Small intestine (tissue), 7 donors: Measurements from ENCODE around the gene CLCN7. TPM values are rescaled to one million over a fixed set of nuclear protein-coding genes. Genes with fewer than 3 reads are reported as not detected.
A peak's percentile ranks its signal among the peaks of the same experiment; 100 is the strongest.

ENCODE experiments used
- DNase-seq, 2 donors: peaks; one replicate each; pipeline versions ENCODE4 v3.0.0 to v3.0.0-alpha.2; 2013
- FAIRE-seq: peaks from 2 replicates; lab custom pipeline; 2012; peaks lifted over from hg19 to GRCh38; lab: Jason Lieb, UNC
- H3K27ac ChIP-seq, 3 donors: one replicate each; pipeline ENCODE4 v1.5.1; 2013; ENCODE audit warnings: low read length in 2 of 3, mild to moderate bottlenecking in 2 of 3, control low read depth in 1 of 3, inconsistent platforms in 1 of 3, low read depth in 1 of 3, moderate library complexity in 1 of 3
- H3K27me3 ChIP-seq, 3 donors: one replicate each; pipeline ENCODE4 v1.6.1; 2013; ENCODE audit warnings: low read length in 3 of 3, inconsistent platforms in 1 of 3; ENCODE audit not compliant: control insufficient read depth in 3 of 3, insufficient read depth in 3 of 3
- H3K36me3 ChIP-seq, 3 donors: one replicate each; pipeline ENCODE4 v1.6.1; 2013; ENCODE audit warnings: low read length in 3 of 3, inconsistent platforms in 1 of 3, low read depth in 1 of 3, mild to moderate bottlenecking in 1 of 3, moderate library complexity in 1 of 3; ENCODE audit not compliant: control insufficient read depth in 3 of 3, insufficient read depth in 2 of 3
- H3K4me1 ChIP-seq, 3 donors: one replicate each; pipeline ENCODE4 v1.6.1; 2013; ENCODE audit warnings: low read length in 2 of 3, inconsistent platforms in 1 of 3, low read depth in 1 of 3, mild to moderate bottlenecking in 1 of 3, moderate library complexity in 1 of 3; ENCODE audit not compliant: control insufficient read depth in 3 of 3, insufficient read depth in 2 of 3
- H3K4me3 ChIP-seq, 3 donors: one replicate each; pipeline ENCODE4 v1.5.1; 2013; ENCODE audit warnings: low read length in 3 of 3, control low read depth in 1 of 3, inconsistent platforms in 1 of 3, low read depth in 1 of 3, mild to moderate bottlenecking in 1 of 3, moderate library complexity in 1 of 3
- H3K9me3 ChIP-seq, 2 donors: one replicate each; pipeline ENCODE4 v1.6.1; 2013; ENCODE audit warnings: low read depth in 1 of 2, low read length in 1 of 2; ENCODE audit not compliant: control insufficient read depth in 2 of 2, insufficient read depth in 1 of 2
- WGBS, 3 donors: extraction: QIAGEN DNeasy Blood & Tissue Kit; methylation state at CpG; one replicate each; pipeline ENCODE4 v1.1.7; 2013; 5-methylcytosine and 5-hydroxymethylcytosine counted together
- polyA plus RNA-seq, 4 donors: library from polyadenylated mRNA; stranded (reverse) in 3 of 4; unstranded in 1 of 4; fragments of 200-250 nt in 3 of 4; fragments of 120-200 nt in 1 of 4; gene quantifications; one replicate each; pipeline versions ENCODE4 v1.2.1 to v1.2.3, GENCODE V29; 2013
- donor health status: healthy with polysubstance abuse.
- donor health status: control.
- donor health status: control.
- donor health status: Bipolar disorder and iron deficiency.
- donor health status: healthy.

CLCN7 gene
- polyA plus RNA-seq, 4 donors = 28.4 to 88.3 (median 42.8) TPM

- DNase-seq = no peak
- peaks cover 0 to 32% (median 0%) of the 10 kb centered on the region in 3 donors for H3K36me3 ChIP-seq
- no peaks in the 10 kb centered on the region for H3K9me3 ChIP-seq
- no peaks in the 10 kb centered on the region for H3K27me3 ChIP-seq
- H3K4me3 ChIP-seq = no peak overlapping the region
- no peak for FAIRE-seq
- H3K4me1 ChIP-seq = peaks cover 0 to 6% (median 4%) of the 10 kb centered on the region in 3 donors
- H3K27ac ChIP-seq = no peak overlapping the region
- WGBS, 3 donors = 88 to 98% (median 95%) methylated on average over 2 of the region's 2 CpGs
Observed at GRCh38 chr16:1412847-1413246, 62.0 kb downstream of the CLCN7 start.

DNA sequence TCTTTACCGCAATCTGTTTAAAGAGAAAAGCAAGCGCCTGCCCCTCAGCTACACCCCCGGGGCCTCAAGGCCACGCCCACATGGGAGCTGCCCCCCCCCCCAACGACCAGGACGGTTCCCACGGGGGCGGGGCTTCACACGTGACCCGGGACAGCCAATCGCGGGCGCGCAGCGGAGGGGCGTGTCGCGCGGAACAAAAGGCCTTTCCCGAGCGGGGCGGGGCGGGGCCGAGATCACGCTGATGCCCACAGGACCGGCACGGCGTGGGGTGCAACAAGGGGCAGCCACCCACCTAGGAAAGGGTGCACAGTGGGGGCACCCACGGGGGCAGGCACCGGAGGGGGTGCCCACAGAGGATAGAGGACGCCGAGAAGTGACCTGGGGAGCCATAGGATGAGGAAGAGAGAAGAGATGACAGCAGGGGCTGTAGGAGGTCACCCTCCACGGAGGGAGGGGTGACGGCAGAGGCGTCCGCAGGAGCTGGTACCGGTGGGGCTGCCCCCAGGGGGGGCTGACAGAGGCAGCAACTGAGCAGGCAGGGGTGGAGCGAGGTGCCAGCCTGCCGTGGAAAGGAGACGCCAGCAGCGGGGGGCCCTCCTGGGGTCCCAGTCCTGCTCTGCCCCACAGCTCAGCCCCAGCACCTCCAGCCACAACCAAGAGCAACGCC, 66.5 kb downstream of the CLCN7 start:
- FAIRE-seq = no peak
- 2 to 3% (median 3%) methylated on average over 34 to 42 of the region's 42 CpGs for WGBS, 3 donors
- DNase-seq = peak; percentile 89 to 96
- Histone ChIP-seq H3K27me3 (no peaks in the 10 kb centered on the region), H3K9me3 (no peaks in the 10 kb centered on the region), H3K4me1 (peaks cover 0 to 9% (median 4%) of the 10 kb centered on the region in 3 donors), H3K4me3 (peak overlapping the region; percentile 12 to 55 (median 48)), H3K27ac (peak overlapping the region in 2 of 3 donors; percentile 15 to 51), H3K36me3 (peaks cover 0 to 70% (median 2%) of the 10 kb centered on the region in 3 donors)

DNA sequence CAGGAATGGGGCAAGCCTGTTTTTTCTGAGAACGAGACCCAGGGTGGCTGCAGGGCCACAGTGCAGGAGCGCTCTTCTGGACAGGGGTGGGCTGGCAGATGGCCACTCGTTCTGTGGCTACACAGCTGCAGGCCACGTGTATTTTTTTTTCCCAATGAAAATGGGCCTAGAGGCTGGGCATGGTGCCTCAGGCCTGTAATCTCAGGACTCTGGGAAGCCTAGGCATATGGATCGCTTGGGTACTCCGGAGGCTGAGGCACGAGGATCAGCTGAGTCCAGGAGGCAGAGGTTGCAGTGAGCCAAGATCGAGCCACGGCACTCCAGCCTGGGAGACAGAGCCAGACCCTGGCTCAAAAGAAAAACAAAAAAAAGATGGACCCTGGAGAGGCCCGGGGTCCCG, 67.1 kb downstream of the CLCN7 start:
- Histone ChIP-seq H3K9me3 (no peaks in the 10 kb centered on the region), H3K36me3 (peaks cover 0 to 74% (median 6%) of the 10 kb centered on the region in 3 donors), H3K27ac (peak overlapping the region in 2 of 3 donors; percentile 14 to 40), H3K4me3 (peak overlapping the region in 2 of 3 donors; percentile 22 to 48), H3K27me3 (no peaks in the 10 kb centered on the region), H3K4me1 (peaks cover 0 to 9% (median 4%) of the 10 kb centered on the region in 3 donors)
- FAIRE-seq (no peak), DNase-seq (no peak)
- 31 to 38% (median 32%) methylated on average over 10 to 11 of the region's 11 CpGs for WGBS, 3 donors

DNA sequence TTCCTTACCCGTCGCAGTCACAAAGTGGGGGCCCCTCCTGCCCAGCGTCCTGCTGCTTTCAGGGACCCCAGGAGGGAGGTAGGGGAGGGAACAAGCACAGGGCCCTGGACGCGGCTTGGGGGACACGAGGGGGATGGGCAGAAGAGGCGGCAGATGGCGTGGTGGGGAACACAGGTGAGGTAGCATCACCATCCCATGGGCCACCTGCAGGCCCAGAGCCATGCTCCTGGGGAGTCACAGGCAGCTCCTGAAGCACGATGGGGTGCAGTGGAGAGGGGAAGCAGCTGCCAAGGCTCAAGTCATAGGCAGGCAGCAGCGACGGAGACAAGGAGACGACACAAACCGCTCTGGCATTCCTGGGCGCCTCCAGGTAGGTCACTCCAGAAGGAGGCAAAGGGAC, 71.1 kb downstream of the CLCN7 start:
- Histone ChIP-seq H3K36me3 (peaks cover 6 to 87% (median 16%) of the 10 kb centered on the region in 3 donors), H3K4me1 (peaks cover 0 to 9% (median 4%) of the 10 kb centered on the region in 3 donors), H3K4me3 (no peak overlapping the region), H3K27me3 (no peaks in the 10 kb centered on the region), H3K27ac (no peak overlapping the region), H3K9me3 (no peaks in the 10 kb centered on the region)
- DNase-seq = no peak
- FAIRE-seq = no peak
- WGBS, 3 donors = 86 to 93% (median 91%) methylated on average over 14 of the region's 14 CpGs

GRCh38 chr16:1403036-1403435, 71.8 kb downstream of the CLCN7 start:
- FAIRE-seq (no peak), DNase-seq (no peak)
- H3K27ac ChIP-seq = no peak overlapping the region
- H3K9me3 ChIP-seq = no peaks in the 10 kb centered on the region
- peaks cover 6 to 94% (median 16%) of the 10 kb centered on the region in 3 donors for H3K36me3 ChIP-seq
- WGBS, 3 donors = 91 to 93% (median 91%) methylated on average over 22 of the region's 22 CpGs
- H3K4me1 ChIP-seq = peaks cover 0 to 4% (median 0%) of the 10 kb centered on the region in 3 donors
- no peaks in the 10 kb centered on the region for H3K27me3 ChIP-seq
- H3K4me3 ChIP-seq = no peak overlapping the region

DNA sequence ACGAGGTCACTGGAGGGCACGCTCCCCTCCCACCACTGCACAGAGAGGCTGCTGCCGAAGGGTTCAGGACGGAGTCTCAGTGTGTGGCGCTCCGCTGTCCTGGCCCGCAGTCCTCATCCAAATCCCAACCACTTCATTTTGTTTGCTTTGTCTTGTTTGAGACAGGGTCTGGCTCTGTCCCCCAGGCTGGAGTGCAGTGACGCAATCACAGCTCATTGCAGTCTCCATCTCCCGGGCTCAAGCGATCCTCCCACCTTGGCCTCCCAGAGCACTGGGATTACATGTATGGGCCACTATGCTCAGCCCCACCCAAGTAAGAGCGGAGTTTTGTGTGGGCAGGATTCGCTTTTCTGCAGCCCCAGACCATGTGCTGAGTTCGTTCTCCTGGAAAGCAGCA, 73.1 kb downstream of the CLCN7 start:
- FAIRE-seq = no peak

GRCh38 chr16:1401061-1401757, 73.6 kb downstream of the CLCN7 start:
- Histone ChIP-seq H3K4me1 (no peaks in the 10 kb centered on the region), H3K27ac (no peak overlapping the region), H3K4me3 (no peak overlapping the region), H3K36me3 (peaks cover 8 to 90% (median 16%) of the 10 kb centered on the region in 3 donors), H3K27me3 (no peaks in the 10 kb centered on the region), H3K9me3 (no peaks in the 10 kb centered on the region)
- 91 to 96% (median 93%) methylated on average over 26 to 29 of the region's 29 CpGs for WGBS, 3 donors
- DNase-seq = no peak
- no peak for FAIRE-seq

More for the DNA sequence above, 73.1 kb downstream of the CLCN7 start:
- WGBS, 3 donors = 92 to 94% (median 93%) methylated on average over 13 of the region's 13 CpGs
- DNase-seq = no peak
- Histone ChIP-seq H3K27ac (no peak overlapping the region), H3K9me3 (no peaks in the 10 kb centered on the region), H3K36me3 (peaks cover 8 to 90% (median 16%) of the 10 kb centered on the region in 3 donors), H3K27me3 (no peaks in the 10 kb centered on the region), H3K4me1 (no peaks in the 10 kb centered on the region), H3K4me3 (no peak overlapping the region)

- H3K27ac ChIP-seq = no peak overlapping the region
- H3K4me3 ChIP-seq = no peak overlapping the region
- H3K27me3 ChIP-seq = no peaks in the 10 kb centered on the region
- no peaks in the 10 kb centered on the region for H3K4me1 ChIP-seq
- H3K36me3 ChIP-seq = peaks cover 11 to 86% (median 14%) of the 10 kb centered on the region in 3 donors
- DNase-seq (no peak), FAIRE-seq (no peak)
- 96 to 98% (median 96%) methylated on average over 28 to 38 of the region's 38 CpGs for WGBS, 3 donors
- no peaks in the 10 kb centered on the region for H3K9me3 ChIP-seq
Observed at GRCh38 chr16:1398826-1399581, 75.8 kb downstream of the CLCN7 start.
